ENCODE results near the gene PRKG1. TPM values are rescaled to one million over a fixed set of nuclear protein-coding genes. Genes with fewer than 3 reads are reported as not detected.

PRKG1 gene
- total RNA-seq, 1 experiment from 2014 or later: not detected

GRCh38 chr10:51508156-51508555, 433.9 kb downstream of the PRKG1 start:
- no peak for DNase-seq (ENCODE audit: low read depth in 1 of 2, low spot score in 2 of 2)
- H3K9me3 ChIP-seq (replicated peaks): no peaks in the 10 kb centered on the region
- H3K27ac ChIP-seq: no peak overlapping the region
- no peak overlapping the region for H3K4me3 ChIP-seq
- H3K27me3 ChIP-seq (replicated peaks): no peaks in the 10 kb centered on the region
- no peaks in the 10 kb centered on the region for H3K36me3 ChIP-seq
- H3K4me1 ChIP-seq (replicated peaks): no peaks in the 10 kb centered on the region

DNA sequence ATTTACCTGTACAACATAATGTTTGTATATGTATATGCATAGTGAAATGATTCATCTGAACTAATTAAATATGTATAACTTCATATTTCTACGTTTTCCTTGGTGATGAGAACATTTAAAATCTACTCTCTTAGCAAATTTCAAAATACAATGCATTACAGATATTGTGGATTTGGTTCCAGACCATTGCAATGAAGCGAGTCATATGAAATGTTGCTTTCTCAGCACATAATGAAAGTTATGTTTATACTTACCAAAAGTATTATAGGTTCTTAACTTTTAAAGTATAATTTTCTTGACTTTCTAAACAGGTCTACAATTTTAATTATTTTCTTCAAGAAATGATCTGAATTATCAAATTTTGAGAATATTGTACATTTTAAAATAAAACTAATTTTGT, 435.9 kb downstream of the PRKG1 start:
- Histone ChIP-seq H3K4me1 (replicated peaks) (no peaks in the 10 kb centered on the region), H3K4me3 (no peak overlapping the region), H3K36me3 (no peaks in the 10 kb centered on the region), H3K27ac (no peak overlapping the region), H3K9me3 (replicated peaks) (no peaks in the 10 kb centered on the region), H3K27me3 (replicated peaks) (no peaks in the 10 kb centered on the region)
- DNase-seq (ENCODE audit: low read depth in 1 of 2, low spot score in 2 of 2): no peak

- H3K9me3 ChIP-seq (replicated peaks): no peaks in the 10 kb centered on the region
- no peaks in the 10 kb centered on the region for H3K27me3 ChIP-seq (replicated peaks)
- H3K27ac ChIP-seq: no peak overlapping the region
- H3K4me1 ChIP-seq (replicated peaks): no peaks in the 10 kb centered on the region
- H3K36me3 ChIP-seq: no peaks in the 10 kb centered on the region
- H3K4me3 ChIP-seq: no peak overlapping the region
- DNase-seq (ENCODE audit: low read depth in 1 of 2, low spot score in 2 of 2): no peak
These were observed 447.3 kb downstream of the PRKG1 start for GRCh38 chr10:51521605-51522004.

DNA sequence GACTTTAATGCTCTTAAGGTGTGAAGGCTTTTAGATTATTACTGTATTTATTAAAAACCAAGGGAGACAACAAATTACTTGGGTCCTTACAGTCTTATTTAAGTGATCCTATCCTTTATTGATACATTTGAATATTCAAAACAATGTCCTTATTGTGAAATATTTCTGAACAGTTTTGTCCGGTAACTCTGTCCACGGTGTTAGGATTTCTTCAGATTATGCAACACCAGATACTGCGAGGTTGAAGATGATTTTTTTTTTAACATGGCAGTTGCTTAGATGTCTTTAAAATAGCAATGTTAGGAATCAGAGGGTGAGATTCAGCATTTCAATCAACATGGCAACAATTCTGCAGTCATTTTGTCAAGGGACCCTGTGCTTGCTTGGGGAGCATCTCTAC, 448.6 kb downstream of the PRKG1 start:
- DNase-seq (ENCODE audit: low read depth in 1 of 2, low spot score in 2 of 2): no peak
- Histone ChIP-seq H3K36me3 (no peaks in the 10 kb centered on the region), H3K4me3 (no peak overlapping the region), H3K4me1 (replicated peaks) (no peaks in the 10 kb centered on the region), H3K27me3 (replicated peaks) (no peaks in the 10 kb centered on the region), H3K27ac (no peak overlapping the region), H3K9me3 (replicated peaks) (no peaks in the 10 kb centered on the region)

GRCh38 chr10:51523440-51523839, 449.2 kb downstream of the PRKG1 start:
- no peak for DNase-seq (ENCODE audit: low read depth in 1 of 2, low spot score in 2 of 2)
- no peak overlapping the region for H3K4me3 ChIP-seq
- H3K36me3 ChIP-seq: no peaks in the 10 kb centered on the region
- no peak overlapping the region for H3K27ac ChIP-seq
- no peaks in the 10 kb centered on the region for H3K9me3 ChIP-seq (replicated peaks)
- H3K27me3 ChIP-seq (replicated peaks): no peaks in the 10 kb centered on the region
- no peaks in the 10 kb centered on the region for H3K4me1 ChIP-seq (replicated peaks)

DNA sequence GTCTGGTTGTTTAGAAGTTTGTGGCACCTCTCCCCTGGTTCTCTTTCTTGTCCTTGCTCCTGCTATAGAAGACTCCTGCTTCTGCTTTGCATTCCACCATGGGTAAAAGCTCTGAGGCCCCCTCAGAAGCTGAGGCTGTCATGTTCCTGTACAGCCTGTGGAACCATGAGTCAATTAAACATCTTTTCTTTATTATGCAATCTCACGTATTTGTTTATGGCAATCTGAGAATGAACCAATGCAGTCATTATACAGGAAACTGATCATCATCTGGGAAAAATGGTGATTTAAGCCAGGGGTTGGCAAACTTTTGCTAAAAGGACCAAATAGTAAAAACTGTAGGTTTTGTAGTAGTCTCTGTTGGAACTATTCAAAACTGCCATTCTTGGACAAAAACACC, 449.8 kb downstream of the PRKG1 start:
- H3K9me3 ChIP-seq (replicated peaks): no peaks in the 10 kb centered on the region

GRCh38 chr10:51527522-51528219, 453.4 kb downstream of the PRKG1 start:
- Histone ChIP-seq H3K27me3 (replicated peaks) (no peaks in the 10 kb centered on the region), H3K4me3 (no peak overlapping the region), H3K4me1 (replicated peaks) (no peaks in the 10 kb centered on the region), H3K9me3 (replicated peaks) (no peaks in the 10 kb centered on the region), H3K36me3 (no peaks in the 10 kb centered on the region), H3K27ac (no peak overlapping the region)
- no peak for DNase-seq (ENCODE audit: low read depth in 1 of 2, low spot score in 2 of 2)

More for the DNA sequence above, 449.8 kb downstream of the PRKG1 start:
- Histone ChIP-seq H3K36me3 (no peaks in the 10 kb centered on the region), H3K4me1 (replicated peaks) (no peaks in the 10 kb centered on the region), H3K27ac (no peak overlapping the region), H3K4me3 (no peak overlapping the region), H3K27me3 (replicated peaks) (no peaks in the 10 kb centered on the region)
- no peak for DNase-seq (ENCODE audit: low read depth in 1 of 2, low spot score in 2 of 2)

DNA sequence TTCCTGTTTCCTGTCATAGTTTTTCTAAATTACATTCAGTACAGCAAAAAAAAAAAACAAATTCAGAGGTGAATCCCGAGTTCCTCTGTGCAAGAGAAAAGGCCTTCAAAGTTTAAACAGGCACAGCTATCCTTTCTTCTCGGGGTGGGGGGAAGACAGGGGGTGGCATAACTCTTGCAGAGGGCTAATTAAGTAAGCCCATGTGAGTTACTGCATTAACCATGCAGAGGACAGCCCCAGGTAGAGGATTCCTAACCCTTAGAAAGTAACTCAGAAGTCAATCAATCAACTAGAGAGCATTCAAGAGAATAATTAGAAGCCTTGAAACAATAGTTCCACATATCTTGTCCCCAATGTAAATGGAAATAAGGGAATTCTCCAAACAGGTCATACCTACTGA, 454.2 kb downstream of the PRKG1 start:
- Histone ChIP-seq H3K27me3 (replicated peaks) (no peaks in the 10 kb centered on the region), H3K4me1 (replicated peaks) (no peaks in the 10 kb centered on the region), H3K4me3 (no peak overlapping the region), H3K36me3 (no peaks in the 10 kb centered on the region), H3K9me3 (replicated peaks) (no peaks in the 10 kb centered on the region), H3K27ac (no peak overlapping the region)
- DNase-seq (ENCODE audit: low read depth in 1 of 2, low spot score in 2 of 2): no peak

GRCh38 chr10:51530541-51530940, 456.3 kb downstream of the PRKG1 start:
- DNase-seq (ENCODE audit: low read depth in 1 of 2, low spot score in 2 of 2): no peak
- Histone ChIP-seq H3K4me1 (replicated peaks) (no peaks in the 10 kb centered on the region), H3K4me3 (no peak overlapping the region), H3K27ac (no peak overlapping the region), H3K36me3 (no peaks in the 10 kb centered on the region), H3K27me3 (replicated peaks) (no peaks in the 10 kb centered on the region), H3K9me3 (replicated peaks) (no peaks in the 10 kb centered on the region)

- H3K27ac ChIP-seq: no peak overlapping the region
- no peak for DNase-seq (ENCODE audit: low read depth in 1 of 2, low spot score in 2 of 2)
- H3K36me3 ChIP-seq: no peaks in the 10 kb centered on the region
- no peak overlapping the region for H3K4me3 ChIP-seq
- H3K9me3 ChIP-seq (replicated peaks): no peaks in the 10 kb centered on the region
- H3K4me1 ChIP-seq (replicated peaks): no peaks in the 10 kb centered on the region
- no peaks in the 10 kb centered on the region for H3K27me3 ChIP-seq (replicated peaks)
These were observed 457.8 kb downstream of the PRKG1 start for GRCh38 chr10:51532044-51532443.

DNA sequence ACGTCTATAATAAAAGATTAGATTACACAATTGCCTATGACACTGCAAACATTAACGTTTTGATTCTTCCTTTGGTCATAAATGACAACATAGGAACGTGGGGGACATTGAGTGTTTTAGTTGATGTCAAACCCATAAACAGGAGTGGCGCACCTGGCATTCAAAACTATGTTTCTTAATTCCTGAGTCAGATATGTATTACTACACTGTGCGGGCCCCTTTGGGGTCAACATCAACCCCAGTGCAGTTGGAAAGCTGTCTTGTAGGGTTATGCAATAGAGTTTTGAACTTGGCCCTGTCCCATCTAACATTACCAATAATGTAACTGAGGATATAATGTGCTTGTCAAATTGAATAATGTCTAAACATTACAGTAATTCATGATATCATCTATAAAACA, 468.6 kb downstream of the PRKG1 start:
- DNase-seq (ENCODE audit: low read depth in 1 of 2, low spot score in 2 of 2): no peak
- Histone ChIP-seq H3K4me3 (no peak overlapping the region), H3K9me3 (replicated peaks) (no peaks in the 10 kb centered on the region), H3K27ac (no peak overlapping the region), H3K27me3 (replicated peaks) (no peaks in the 10 kb centered on the region), H3K4me1 (replicated peaks) (no peaks in the 10 kb centered on the region), H3K36me3 (no peaks in the 10 kb centered on the region)

DNA sequence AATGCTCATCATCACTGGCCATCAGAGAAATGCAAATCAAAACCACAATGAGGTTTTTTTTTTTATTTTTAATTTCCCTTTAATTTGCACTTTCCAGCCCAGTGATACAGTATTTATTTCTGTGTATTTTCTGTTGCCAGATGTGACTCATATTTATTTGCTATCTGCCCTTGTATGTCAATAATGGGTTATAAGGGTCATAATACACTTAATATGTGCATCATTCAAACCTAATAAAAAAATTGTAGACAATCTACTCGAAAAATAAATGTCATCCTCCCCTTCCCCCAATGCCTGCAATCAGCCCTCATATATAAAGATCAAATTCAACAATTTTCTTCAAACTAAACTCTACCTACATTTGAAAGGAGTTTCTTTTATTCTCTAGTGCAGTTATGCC, 470.6 kb downstream of the PRKG1 start:
- no peak for DNase-seq (ENCODE audit: low read depth in 1 of 2, low spot score in 2 of 2)
- no peaks in the 10 kb centered on the region for H3K4me1 ChIP-seq (replicated peaks)
- no peaks in the 10 kb centered on the region for H3K27me3 ChIP-seq (replicated peaks)
- no peak overlapping the region for H3K4me3 ChIP-seq
- H3K36me3 ChIP-seq: no peaks in the 10 kb centered on the region
- H3K27ac ChIP-seq: no peak overlapping the region
- no peaks in the 10 kb centered on the region for H3K9me3 ChIP-seq (replicated peaks)

- H3K4me3 ChIP-seq: no peak overlapping the region
- no peaks in the 10 kb centered on the region for H3K4me1 ChIP-seq (replicated peaks)
- H3K9me3 ChIP-seq (replicated peaks): no peaks in the 10 kb centered on the region
- no peak overlapping the region for H3K27ac ChIP-seq
- no peaks in the 10 kb centered on the region for H3K36me3 ChIP-seq
- DNase-seq (ENCODE audit: low read depth in 1 of 2, low spot score in 2 of 2): no peak
- no peaks in the 10 kb centered on the region for H3K27me3 ChIP-seq (replicated peaks)
These were observed 473.7 kb downstream of the PRKG1 start for GRCh38 chr10:51547941-51548340.

- no peaks in the 10 kb centered on the region for H3K27me3 ChIP-seq (replicated peaks)
- no peaks in the 10 kb centered on the region for H3K36me3 ChIP-seq
- H3K4me3 ChIP-seq: no peak overlapping the region
- no peak overlapping the region for H3K27ac ChIP-seq
- H3K4me1 ChIP-seq (replicated peaks): no peaks in the 10 kb centered on the region
- DNase-seq (ENCODE audit: low read depth in 1 of 2, low spot score in 2 of 2): no peak
- H3K9me3 ChIP-seq (replicated peaks): no peaks in the 10 kb centered on the region
These were observed 478.6 kb downstream of the PRKG1 start for GRCh38 chr10:51552879-51553278.

DNA sequence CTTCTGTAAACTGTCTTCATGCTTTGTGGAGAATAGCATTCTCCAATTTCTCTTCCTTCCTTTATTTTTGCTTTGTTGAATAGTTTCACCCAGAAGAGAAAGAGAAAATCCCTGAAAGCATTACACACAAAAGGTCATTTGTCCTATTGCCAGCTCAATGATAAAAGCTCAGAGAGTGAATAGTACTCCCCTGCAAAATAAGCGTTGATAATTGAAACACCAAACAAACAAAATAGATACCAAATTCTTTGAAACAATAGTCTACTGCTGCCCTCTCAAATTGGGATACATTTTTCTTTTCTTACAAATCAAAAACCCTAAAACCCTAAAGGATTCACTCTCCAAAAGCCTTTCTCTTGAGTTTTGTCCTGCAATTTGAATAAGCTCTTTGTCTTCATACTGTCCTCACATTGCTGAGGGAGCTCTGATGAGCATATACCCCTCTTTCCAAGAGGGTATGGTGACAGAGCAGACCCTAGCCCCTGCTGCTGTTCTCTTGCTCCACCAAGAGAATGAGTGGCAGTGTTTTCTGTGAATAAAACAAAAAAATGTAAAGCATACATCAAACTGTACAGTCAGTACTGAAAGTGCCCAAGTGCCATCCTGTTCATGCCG, 490.7 kb downstream of the PRKG1 start:
- no peak overlapping the region for H3K4me3 ChIP-seq
- H3K4me1 ChIP-seq (replicated peaks): no peaks in the 10 kb centered on the region
- H3K36me3 ChIP-seq: no peaks in the 10 kb centered on the region
- no peak overlapping the region for H3K27ac ChIP-seq
- no peaks in the 10 kb centered on the region for H3K27me3 ChIP-seq (replicated peaks)
- no peak for DNase-seq (ENCODE audit: low read depth in 1 of 2, low spot score in 2 of 2)
- H3K9me3 ChIP-seq (replicated peaks): no peaks in the 10 kb centered on the region
